ENCODE measurements around the gene RHOV.
A peak's percentile ranks its signal among the peaks of the same experiment; 100 is the strongest.
"Not testable (repeated sequence)": the region's sequence is repeated elsewhere in the genome, so short reads cannot be mapped to it uniquely, and the experiment has no call there.

Gene RHOV

DNA sequence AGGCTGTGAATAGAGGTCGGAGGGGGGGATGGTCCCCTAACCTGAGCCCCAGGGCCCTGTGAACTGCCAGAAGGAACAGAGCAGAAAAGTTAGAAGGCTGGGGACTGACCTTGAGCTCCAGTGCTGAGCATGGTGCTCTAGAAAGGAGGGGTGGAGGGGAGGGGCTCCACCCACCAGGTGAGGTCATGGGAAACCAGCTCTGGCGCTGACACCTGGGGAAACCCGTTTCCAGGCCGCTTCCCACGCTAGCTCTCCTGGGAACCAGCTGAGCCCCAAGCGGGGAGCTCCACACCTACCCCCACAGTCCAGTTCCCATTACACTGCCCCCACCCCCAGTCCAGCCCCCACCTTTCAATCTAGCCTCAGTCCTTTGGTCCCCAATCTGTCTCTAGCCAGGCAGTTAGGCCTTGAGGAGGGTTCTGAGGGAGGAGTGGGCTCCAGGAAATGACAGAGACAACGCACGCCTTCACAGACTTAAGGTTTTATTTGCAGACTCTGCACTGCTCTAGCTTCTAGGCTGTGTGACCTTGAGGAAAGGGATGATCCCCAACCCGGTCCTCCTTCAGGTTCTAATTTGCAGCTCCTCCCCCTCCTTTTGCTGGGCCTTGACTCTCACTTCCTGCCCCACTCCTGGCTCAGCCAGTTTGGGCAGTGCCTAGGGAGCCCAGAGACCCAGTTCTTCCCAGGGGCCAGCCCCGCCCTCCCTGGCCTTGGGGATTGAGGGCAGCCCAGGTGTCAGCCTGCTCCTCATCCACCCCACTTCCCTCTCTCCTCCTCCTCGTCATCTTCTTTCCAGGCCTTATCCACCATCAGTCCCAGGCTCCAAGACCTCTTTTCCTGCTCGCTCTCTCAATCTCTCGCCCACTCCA is 2.1 kb downstream of the RHOV start:
- DNase-seq = no peak

DNA sequence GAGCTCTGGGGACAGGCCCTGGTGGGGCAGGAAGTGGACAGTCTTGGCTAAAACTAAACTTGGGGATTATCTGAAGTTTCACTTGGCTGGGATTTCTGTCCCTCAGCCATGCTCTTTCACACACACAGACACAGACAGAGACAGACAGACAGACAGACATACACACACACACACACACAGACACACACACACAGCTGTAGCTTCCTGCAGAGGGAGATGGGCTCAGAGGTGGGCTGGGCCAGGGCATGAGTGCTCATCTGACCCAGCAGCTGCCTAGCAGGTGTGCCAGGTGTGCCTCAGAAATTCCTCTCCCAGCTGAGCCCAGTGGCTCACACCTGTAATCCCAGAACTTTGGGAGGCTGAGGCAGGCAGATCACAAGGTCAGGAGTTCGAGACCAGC is 3.3 kb downstream of the RHOV start:
- DNase-seq = no peak

DNA sequence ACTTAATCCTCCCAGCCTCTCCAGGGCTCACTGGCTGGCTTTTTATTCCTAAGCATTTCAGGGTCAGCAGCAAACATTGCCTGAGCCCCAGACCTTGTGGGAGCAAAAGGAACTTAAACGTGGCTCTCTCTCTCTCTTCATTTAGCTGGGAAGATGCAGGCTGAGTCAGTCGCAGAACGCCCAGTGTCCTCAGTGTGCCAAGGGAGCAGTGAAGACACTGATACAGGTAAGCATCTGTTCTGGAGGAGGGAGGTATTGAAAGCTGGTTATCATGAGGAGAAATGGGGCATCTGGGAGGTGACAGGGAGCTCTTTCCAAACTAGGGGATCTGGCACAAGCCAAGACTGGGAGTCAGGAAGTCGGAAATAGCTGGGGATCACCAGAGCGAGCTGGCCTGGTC is 4.3 kb downstream of the RHOV start:
- no peak for DNase-seq

DNA sequence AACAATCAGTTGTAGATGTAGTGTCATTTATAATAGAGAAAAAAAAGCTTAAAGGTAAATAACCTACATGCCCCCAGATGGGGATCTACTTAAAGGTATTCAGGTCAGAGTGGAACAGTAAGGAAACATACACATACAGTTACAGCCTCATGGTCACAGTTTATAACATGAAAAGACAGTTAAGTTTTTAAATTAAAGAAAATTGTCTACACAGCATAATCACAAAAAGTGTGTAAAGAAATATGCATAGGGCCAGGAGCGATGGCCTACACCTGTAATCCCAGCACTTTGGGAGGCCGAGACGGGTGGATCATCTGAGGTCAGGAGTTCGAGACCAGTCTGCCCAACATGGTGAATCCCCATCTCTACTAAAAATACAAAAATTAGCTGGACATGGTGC is 6.8 kb downstream of the RHOV start:
- DNase-seq = no peak

DNA sequence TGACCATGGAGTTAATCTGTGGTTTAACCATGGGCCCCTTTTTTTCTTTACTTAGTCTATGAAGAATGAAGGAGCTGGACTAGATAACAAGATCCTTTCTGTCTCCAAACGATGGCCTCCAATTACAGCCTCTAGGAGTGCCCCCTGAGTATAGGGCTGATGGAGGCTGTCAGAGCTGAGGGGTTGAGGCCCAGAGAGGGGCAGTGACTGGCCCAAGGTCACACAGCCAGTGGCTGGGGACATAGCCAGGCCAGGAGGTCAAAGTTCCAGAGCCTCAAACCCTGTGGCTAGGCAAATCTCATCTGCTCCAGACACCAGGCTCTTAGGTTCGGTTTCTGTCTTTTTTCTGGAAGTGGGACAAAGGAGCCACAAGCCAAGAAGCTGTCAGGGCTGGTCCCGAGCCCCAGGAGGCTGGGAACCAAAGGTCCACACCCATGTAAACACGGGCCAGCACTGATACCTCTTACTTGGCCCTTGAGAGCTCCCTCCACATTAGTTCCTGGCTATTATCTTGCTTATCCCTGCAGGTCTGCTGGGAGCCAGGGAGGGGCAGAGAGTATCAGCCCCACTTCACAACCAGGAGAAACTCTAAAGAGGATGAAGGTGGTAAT is 10.3 kb downstream of the RHOV start:
- no peak for DNase-seq

DNA sequence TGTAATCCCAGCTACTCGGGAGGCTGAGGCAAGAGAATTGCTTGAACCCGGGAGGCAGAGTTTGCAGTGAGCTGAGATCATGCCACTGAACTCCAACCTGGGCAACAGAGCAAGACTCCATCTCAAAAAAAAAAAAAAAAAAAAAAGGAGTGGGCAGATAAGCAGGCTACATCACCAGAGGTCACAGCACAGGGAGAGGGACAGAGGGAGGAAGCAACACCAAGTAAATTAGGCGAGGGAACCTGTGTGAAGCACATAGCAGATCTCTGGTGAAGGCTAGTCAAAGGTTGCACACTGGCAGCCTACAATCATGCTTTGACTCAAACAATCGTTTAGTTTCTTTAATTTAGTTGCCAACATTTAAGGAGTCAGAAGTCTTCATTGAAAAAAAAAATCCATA is 12.9 kb downstream of the RHOV start:
- not testable (repeated sequence) for DNase-seq

DNA sequence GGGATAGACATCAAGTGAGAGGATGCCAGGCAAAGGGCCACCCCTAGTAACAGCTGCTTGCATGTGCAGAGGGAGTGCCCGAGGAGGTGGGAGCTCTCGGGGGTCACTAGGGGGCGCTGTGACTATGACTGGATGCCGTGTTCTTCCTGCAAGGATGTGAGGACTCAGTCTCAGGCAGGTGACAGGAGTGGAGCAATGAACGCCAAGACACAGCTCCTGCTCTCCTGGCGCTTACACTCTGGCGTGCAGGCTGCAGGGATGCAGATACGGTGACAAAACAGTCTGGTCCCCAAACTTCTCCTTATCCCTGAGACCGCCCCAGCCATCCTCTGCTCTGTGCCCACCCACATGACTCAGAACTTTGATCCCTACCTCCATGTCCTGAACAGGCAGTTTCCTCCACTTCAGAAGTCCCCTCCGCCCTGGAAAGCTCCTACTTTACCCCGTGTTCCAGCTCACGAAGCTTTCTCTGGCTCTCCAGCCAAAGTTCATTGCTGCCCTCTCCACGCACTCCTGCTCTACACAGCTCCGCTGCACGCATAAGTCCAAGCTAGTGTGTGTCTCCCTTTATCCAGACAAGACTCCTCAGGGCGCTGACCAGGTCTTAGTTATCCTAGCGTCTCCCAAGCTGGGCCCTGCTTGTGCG is 14.7 kb downstream of the RHOV start:
- DNase-seq = peak; percentile 83

DNA sequence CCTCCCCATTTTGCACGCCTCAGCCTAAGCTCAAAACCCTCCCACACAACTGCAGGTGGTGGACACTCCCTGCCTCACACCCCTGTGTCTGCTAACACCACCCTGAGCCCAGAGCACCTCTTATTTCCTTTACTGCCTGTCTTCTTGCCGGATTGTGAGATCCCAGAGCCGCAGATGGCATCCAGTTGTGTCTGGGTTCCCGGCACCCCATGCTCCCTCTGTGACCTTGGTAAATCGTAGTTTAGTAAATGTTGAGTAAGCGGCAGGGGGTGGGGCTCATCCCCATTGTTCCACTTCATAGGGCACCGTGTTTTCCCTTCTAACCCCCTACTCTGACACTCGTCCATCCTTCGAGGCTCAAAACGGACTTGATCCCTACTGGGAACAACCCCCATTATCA is 15.3 kb downstream of the RHOV start:
- DNase-seq = no peak

DNA sequence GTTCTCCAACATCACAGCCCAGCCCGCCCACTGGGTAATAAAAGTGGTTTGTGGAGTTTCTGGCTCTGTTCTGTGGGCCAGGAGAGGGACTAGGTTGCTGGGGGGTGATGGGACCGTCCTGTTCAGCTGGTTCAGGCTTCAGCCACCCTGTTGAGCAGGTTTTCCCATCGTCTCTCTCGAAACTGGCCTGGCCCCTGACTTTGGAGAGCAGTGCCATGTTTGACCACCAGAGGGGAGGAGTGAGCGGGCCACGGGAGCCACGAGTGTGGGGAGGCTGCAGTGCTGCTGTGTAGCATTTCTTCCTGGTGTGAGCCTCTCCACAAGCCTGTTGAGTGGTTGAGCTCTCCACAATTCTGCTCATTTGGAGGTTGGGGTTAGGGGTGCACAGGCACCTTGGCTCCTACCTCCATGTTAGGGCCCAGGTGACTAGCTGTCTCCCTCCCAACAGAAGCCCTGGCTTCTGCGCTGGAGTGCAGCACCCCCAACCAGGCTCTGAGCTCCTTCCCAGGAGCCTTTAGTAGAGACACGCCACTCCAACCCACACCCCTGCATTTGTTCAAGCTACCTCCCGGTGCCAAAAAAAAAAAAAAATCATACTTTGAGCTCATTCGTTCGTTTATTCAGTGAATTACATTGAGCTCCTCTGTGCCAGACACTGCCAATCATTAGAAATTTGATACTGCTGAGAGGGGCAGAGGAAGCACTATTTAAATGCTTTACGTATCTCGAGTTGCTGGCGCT is 16.3 kb downstream of the RHOV start:
- peak; percentile 78 for DNase-seq

DNA sequence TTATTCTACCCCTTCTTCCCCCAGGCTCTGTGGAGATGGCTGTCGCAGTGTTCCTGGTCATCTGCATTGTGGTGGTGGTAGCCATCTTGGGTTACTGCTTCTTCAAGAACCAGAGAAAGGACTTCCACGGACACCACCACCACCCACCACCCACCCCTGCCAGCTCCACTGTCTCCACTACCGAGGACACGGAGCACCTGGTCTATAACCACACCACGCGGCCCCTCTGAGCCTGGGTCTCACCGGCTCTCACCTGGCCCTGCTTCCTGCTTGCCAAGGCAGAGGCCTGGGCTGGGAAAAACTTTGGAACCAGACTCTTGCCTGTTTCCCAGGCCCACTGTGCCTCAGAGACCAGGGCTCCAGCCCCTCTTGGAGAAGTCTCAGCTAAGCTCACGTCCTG is 17.3 kb downstream of the RHOV start:
- no peak for DNase-seq

DNA sequence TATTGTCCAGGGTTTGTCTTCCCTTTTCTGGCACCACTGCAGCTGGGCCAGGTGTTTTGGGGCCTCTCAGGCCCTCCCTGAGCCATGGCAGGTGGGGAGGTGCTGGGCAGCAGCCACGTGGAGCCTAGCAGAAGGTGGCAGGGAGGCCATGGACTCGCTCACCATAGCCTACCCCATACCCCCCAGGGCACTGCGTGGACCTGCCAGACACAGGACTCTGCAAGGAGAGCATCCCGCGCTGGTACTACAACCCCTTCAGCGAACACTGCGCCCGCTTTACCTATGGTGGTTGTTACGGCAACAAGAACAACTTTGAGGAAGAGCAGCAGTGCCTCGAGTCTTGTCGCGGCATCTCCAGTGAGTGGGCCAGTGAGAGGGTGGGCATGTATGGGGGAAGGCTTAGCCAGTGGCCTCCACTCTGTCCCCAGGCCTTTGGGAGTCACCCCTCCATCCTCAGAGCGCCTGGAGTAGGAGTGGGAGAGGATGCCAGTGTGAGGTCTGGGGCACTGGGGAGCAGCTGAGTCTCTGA is 18.3 kb downstream of the RHOV start:
- DNase-seq = no peak

DNA sequence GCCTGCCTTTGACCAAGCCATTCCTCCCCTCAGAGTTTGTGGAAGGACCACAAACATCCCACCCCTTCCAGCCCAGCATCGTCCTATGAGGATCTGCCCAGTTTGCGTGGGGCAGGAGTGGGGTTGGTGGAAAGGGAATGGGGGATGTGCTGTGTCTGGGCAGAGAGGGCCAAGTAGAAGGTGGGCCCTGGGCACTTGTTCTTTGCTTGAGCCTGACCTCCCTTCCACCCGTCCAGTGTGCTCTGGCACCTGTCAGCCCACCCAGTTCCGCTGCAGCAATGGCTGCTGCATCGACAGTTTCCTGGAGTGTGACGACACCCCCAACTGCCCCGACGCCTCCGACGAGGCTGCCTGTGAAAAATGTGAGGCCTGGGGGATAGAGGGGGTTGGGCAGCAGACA is 19.9 kb downstream of the RHOV start:
- DNase-seq = no peak

DNA sequence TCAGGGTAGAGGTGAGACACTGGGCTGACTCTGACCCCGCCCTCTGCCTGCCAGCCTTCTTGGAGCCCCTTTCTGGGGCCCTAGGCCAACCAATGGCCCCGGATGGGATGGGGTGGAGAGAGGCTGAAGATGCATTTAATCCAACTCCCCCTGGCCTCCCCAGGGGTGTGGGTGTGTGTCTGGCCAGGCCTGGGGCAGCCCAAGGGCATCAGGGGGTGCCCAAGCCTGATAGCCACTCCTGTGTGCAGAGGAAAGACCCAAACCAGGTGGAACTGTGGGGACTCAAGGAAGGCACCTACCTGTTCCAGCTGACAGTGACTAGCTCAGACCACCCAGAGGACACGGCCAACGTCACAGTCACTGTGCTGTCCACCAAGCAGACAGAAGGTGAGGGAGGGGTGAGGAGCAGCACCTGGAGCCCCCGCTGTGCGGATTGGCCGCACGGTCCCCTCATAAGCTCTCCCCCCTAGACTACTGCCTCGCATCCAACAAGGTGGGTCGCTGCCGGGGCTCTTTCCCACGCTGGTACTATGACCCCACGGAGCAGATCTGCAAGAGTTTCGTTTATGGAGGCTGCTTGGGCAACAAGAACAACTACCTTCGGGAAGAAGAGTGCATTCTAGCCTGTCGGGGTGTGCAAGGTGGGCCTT is 20.7 kb downstream of the RHOV start:
- DNase-seq = no peak

DNA sequence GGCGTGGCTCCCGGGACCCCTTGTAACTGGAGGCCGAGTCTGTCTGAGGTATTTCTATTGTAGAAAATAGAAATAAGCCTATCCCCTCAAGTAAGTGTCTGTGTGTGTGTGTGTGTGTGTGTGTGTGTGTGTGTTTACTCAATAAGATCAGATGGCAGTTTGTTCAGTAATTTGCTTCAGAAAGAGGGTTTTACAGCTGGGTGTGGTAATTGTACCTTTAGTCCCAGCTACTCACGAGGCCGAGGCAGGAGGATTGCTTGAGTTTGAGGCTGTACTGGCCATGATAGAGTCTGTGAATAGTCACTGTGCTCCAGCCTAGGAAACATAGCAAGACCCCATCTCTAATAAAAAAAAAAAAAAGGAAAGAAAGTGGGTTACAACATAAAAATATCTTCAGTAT is 21.5 kb downstream of the RHOV start:
- no peak for DNase-seq

DNA sequence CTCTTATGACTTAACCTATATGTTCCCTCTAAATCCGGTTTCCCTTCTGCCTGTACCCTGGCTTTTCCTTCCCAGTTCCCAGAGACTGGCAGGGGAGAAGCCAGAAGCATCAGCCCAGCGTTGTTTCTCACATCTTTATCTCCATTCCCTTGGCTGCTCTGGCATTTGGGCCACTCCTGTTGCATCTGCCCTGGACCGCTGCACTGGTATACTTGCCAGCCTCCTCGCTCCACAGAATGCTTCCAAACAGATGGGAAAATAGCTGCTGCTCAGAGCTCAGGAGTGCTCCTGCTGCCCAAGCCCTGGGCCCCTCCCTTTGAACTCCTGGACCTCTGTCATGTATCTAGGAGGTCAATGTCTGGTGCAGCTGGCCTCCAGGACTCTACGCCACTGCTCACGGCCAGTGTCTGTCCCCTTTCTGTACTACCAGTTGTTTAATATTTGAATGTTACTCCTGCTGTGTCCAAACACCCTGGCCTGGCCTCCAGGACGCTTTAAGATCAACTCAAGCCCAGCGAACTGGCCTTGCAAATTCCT is 23.4 kb downstream of the RHOV start:
- no peak for DNase-seq

DNA sequence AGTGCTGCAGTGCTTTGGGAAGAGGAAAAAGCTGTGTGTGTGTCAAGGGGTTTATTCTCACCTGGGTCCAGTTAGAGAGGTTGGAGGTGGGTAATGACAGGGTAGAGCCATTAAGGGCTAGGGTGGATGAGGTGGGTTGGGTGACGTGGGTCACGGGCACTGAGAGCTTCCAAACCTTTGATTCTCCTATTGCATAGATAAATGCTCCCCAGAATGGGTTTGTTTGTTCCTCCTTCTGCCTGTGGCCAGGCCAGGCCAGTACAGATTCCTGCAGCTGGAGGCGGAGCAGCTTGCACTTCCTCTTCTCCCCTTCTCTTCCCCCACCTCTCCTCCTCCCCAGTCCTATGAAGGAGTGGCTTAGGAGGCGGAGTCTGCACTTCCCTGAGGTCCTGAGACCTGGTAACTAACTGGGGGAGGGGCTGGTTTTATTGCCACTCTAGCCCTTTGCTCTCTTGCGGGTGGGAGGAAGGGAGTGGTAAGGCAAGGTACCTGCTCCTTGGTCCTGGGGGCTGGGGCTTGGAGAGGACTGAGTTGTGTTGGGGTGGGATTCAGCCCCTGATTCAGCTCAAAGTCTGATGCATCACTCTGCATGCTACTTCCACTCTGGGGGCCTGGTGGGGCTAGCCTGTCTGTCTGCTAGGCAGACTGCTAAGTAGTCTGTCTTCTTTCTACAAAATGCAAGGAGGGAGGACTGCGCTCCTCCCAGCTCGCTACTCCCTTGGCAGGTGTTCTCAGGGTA is 26.6 kb downstream of the RHOV start:
- DNase-seq = no peak

DNA sequence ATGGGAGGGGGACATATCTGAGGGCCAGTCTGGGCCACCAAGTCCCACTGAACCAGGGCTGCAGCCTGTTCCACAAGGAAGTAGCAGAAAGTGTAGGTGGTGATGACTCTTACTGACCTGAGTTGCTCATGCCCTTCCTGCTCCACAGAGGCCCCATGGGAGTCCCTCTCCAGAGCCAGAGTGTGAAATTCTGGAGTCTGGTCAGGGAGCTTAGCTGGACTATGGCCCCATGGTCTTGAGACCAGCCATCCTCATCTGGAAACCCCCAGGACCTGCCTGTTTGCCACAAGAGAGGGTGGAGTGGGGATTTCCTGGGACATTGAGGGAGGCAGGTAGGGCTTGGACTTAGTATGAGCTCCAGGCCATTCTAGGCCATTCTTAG is 27.2 kb downstream of the RHOV start:
- no peak for DNase-seq

DNA sequence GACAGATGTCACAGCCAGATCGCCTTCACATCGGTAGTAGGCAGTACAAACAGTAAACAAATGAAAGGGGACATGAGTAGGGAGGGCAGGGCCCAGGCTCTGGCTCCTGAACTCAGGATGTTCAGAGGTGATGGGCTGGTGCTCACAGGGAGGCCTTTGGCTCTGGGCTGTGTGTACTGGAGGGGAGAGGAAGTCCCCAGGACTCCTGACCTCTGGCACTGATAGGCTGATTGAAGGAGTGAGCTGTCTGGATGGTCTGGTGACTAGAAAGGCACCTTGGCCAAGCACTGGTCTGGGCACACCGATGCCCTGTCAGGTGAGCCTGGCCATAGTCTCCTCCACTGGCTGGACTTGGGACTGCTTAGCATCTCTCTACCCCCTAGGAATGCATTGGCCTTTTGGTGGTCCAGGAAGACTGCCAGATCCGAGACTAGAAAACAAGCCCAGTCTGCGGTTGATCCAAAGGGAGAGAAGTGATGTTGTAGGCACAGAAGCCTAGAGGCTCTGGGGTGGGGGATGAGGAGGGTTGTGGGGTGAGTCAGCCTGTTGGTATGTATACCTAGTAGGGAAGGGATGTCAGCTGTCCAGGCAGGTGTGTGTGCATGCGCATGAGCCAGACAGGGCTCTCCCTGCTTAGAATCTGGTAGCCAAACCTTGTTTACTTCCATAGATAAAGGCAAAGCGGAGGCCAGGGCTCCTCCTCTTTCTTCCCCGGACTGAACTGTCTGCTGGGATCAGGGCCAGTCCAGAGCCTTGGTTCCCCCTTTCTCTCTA is 28.3 kb downstream of the RHOV start:
- no peak for DNase-seq

DNA sequence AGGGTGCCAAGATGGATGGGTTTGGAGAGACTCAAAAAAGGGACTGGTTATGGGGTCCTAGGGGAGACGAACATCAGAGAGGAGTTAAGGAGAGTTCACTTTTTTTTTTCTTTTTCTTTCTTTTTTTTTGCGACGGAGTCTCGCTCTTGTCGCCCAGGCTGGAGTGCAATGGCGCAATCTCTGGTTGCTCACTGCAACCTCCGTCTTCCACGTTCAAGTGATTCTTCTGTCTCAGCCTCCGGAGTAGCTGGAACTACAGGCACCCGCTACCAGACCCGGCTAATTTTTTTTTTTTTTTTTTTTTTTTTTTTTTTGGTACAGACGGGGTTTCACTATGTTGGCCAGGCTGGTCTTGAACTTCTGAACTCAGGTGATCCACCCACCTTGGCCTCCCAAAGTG is 29.0 kb downstream of the RHOV start:
- DNase-seq = no peak

DNA sequence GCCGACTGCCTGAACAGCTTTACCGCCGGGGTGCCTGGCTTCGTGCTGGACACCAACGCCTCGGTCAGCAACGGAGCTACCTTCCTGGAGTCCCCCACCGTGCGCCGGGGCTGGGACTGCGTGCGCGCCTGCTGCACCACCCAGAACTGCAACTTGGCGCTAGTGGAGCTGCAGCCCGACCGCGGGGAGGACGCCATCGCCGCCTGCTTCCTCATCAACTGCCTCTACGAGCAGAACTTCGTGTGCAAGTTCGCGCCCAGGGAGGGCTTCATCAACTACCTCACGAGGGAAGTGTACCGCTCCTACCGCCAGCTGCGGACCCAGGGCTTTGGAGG is 29.4 kb downstream of the RHOV start:
- DNase-seq = peak; percentile 32

Data from stimulated activated CD4-positive, alpha-beta T cell treated with anti-CD3 and anti-CD28 coated beads, Interleukin-12 subunit alpha, Interleukin-12 subunit beta, amount 100 ng/mL, for 4 hours (primary cell).